ENCODE results near the gene PIPOX. TPM values are rescaled to one million over a fixed set of nuclear protein-coding genes. Genes with fewer than 3 reads are reported as not detected.

Gene PIPOX
- total and polyA plus RNA-seq, 2 of the 8 experiments (the other 6 are each of a cell fraction or from before 2014, with no cell fraction given), result 57.2 to 99.6 TPM

DNA sequence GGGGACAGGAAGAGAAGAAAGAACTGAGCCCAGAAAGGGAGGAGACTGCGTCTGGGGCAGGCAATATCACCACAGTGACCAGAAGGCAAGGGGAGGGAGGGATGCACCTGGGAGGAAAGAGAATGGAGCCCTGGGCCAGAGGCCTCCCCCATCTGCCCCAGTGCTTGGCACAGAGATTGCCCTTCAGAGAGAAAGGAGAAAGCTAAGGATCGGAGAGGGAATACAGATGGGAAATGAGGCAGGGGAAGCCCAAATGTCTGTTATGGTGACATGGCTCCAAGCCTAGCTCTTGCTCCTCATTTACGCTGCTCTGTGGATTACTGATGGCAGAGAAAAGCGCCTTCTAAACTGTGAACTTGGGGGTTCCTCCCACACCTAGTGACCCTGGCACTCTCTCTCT lies 47.2 kb downstream of the PIPOX start:
- Histone ChIP-seq H3K4ac (replicated peaks; ENCODE audit: insufficient read length, low read depth, low read length) (no peak overlapping the region), H3K23ac (ENCODE audit: insufficient read length) (no peak overlapping the region), H3K79me2 (ENCODE audit: control insufficient read depth in 1 of 2, insufficient read depth in 2 of 2, low read length in 2 of 2) (no peaks in the 10 kb centered on the region), H3K4me3 (ENCODE audit: extremely low read depth in 1 of 4, insufficient read depth in 2 of 4, low read depth in 3 of 4, low read length in 4 of 4) (no peak overlapping the region), H4K20me1 (replicated peaks in 1 of 2; ENCODE audit: control insufficient read depth in 1 of 2, insufficient read depth in 2 of 2, low read length in 2 of 2) (peaks cover 0 to 2% of the 10 kb centered on the region in 2 experiments), H2AK5ac (ENCODE audit: low read depth, low read length) (no peak overlapping the region), H2BK5ac (ENCODE audit: low read depth, low read length) (no peak overlapping the region), H3K56ac (replicated peaks; ENCODE audit: insufficient read length, low read depth, low read length) (no peak overlapping the region), H3K79me1 (ENCODE audit: low read depth, low read length) (no peaks in the 10 kb centered on the region), H3K9me3 (ENCODE audit: insufficient read depth in 2 of 2, low read depth in 1 of 2, low read length in 1 of 2) (no peaks in the 10 kb centered on the region), H3K23me2 (ENCODE audit: low read depth, low read length) (no peaks in the 10 kb centered on the region), H3K36me3 (ENCODE audit: control insufficient read depth in 2 of 4, insufficient read depth in 4 of 4, low read length in 3 of 4) (peaks cover 0 to 26% (median 11%) of the 10 kb centered on the region in 4 experiments; a peak in 6 of 8 replicates), H4K91ac (replicated peaks; ENCODE audit: insufficient read length, low read length) (no peak overlapping the region), H4K8ac (ENCODE audit: extremely low read depth, insufficient read depth, low read length) (no peak overlapping the region), H3K27me3 (replicated peaks in 1 of 4; ENCODE audit: control insufficient read depth in 3 of 4, extremely low read depth in 1 of 4, insufficient read depth in 3 of 4, low read length in 3 of 4) (no peaks in the 10 kb centered on the region), H4K5ac (ENCODE audit: insufficient read length, low read depth, low read length) (no peak overlapping the region), H3K9ac (replicated peaks in 1 of 4; ENCODE audit: extremely low read depth in 1 of 4, low read depth in 3 of 4, low read length in 3 of 4) (no peak overlapping the region), H3K14ac (ENCODE audit: insufficient read length) (no peak overlapping the region), H3K18ac (ENCODE audit: extremely low read depth, low read length) (no peak overlapping the region), H2AFZ (ENCODE audit: low read length) (no peak overlapping the region), H2BK12ac (ENCODE audit: low read depth, low read length) (no peak overlapping the region), H3K4me1 (replicated peaks in 1 of 4; ENCODE audit: control insufficient read depth in 3 of 4, insufficient read depth in 4 of 4, low read length in 3 of 4) (peaks cover 4 to 26% (median 11%) of the 10 kb centered on the region in 4 experiments), H3K4me2 (ENCODE audit: insufficient read depth in 1 of 2, low read depth in 2 of 2, low read length in 2 of 2) (no peak overlapping the region), H2BK120ac (replicated peaks; ENCODE audit: low read depth, low read length) (no peak overlapping the region), H2BK15ac (ENCODE audit: low read length) (no peak overlapping the region; the same call in 1 of the 2 replicates), H3K27ac (ENCODE audit: low read depth, low read length) (no peak overlapping the region), H2BK20ac (ENCODE audit: low read length) (no peak overlapping the region)
- no peak for DNase-seq (ENCODE audit: low read depth in 1 of 2, low spot score in 2 of 2)
- CTCF ChIA-PET (ENCODE audit: partially characterized antibody), result interaction anchor here (0.6 to 4.2 kb wide), 14 partner anchors 34 to 153 kb away, joined by 3 to 33 read pairs (median 4); partner anchors contain the start of gene PIPOX
- WGBS, 2 experiments (ENCODE audit: extremely low coverage in 1 of 2, insufficient coverage in 1 of 2, insufficient read length in 1 of 2, insufficient replicate concordance in 2 of 2, low coverage in 1 of 2, low lambda C conversion rate in 2 of 2, missing lambda C conversion rate in 1 of 2), result 92% methylated on average over 4 of the region's 4 CpGs; no CpG with 5 or more reads in 1 of the 2 experiments
- POLR2A ChIA-PET (ENCODE audit: partially characterized antibody), result interaction anchor here (0.7 to 1.7 kb wide), 6 partner anchors 10 to 80 kb away, joined by 3 to 6 read pairs (median 4); no protein-coding TSS in a partner anchor
- FAIRE-seq, result no peak
- TF ChIP-seq POLR2AphosphoS5 (IDR thresholded peaks at IDR 0.05; ENCODE audit: low read depth, low read length) (no peak), CBX8 (IDR thresholded peaks at IDR 0.05; ENCODE audit: borderline replicate concordance, low read depth, low read length) (no peak), KDM5A (IDR thresholded peaks at IDR 0.05; ENCODE audit: low read length) (no peak), EZH2 (IDR thresholded peaks at IDR 0.05; ENCODE audit: low read depth, low read length, severe bottlenecking) (no peak), SUZ12 (IDR thresholded peaks at IDR 0.05; ENCODE audit: low read length) (no peak), SRF (IDR thresholded peaks at IDR 0.05; ENCODE audit: low read depth, low read length) (no peak), SP4 (IDR thresholded peaks at IDR 0.05; ENCODE audit: low read length) (no peak), CBX5 (IDR thresholded peaks at IDR 0.05; ENCODE audit: low read depth, low read length) (no peak), SP2 (IDR thresholded peaks at IDR 0.05; ENCODE audit: low read length) (no peak), EP300 (IDR thresholded peaks at IDR 0.05; ENCODE audit: borderline replicate concordance in 1 of 2, low read depth in 2 of 2, low read length in 2 of 2) (no peak), EGR1 (IDR thresholded peaks at IDR 0.05; ENCODE audit: borderline replicate concordance, low read depth, low read length) (no peak), TAF7 (optimal IDR thresholded peaks at IDR 0.05; ENCODE audit: borderline replicate concordance, low read depth, low read length) (no peak), HDAC6 (IDR thresholded peaks at IDR 0.05; ENCODE audit: low read depth, low read length) (no peak)
- TF ChIP-seq, protein P1, sequence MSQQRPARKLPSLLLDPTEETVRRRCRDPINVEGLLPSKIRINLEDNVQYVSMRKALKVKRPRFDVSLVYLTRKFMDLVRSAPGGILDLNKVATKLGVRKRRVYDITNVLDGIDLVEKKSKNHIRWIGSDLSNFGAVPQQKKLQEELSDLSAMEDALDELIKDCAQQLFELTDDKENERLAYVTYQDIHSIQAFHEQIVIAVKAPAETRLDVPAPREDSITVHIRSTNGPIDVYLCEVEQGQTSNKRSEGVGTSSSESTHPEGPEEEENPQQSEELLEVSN (IDR thresholded peaks at IDR 0.05), result no peak
